Psoas muscle (tissue), 8 donors: Measurements from ENCODE around the gene CIT. TPM values are rescaled to one million over a fixed set of nuclear protein-coding genes. Genes with fewer than 3 reads are reported as not detected.

Experiments
- ATAC-seq, 4 donors: fragments of 200-7000 bp; cut with Tn5 transposase; one replicate each; pipeline ENCODE4 v1.9.1; 2020; ENCODE audit warnings: moderate library complexity in 3 of 4, mild to moderate bottlenecking in 2 of 4
- DNase-seq, 2 donors: peaks; one replicate each; pipeline ENCODE4 v3.0.0-alpha.2; 2020
- H3K27ac ChIP-seq: fragments of 200-600 bp; one replicate; pipeline ENCODE4 v1.8.0; 2022
- H3K27me3 ChIP-seq, 3 donors: fragments of 200-600 bp in 1 of 3; one replicate each; pipeline versions ENCODE4 v1.6.1 to v1.8.0; 2013 to 2022; ENCODE audit warnings: low read length in 2 of 3, mild to moderate bottlenecking in 2 of 3, moderate library complexity in 1 of 3; ENCODE audit not compliant: insufficient read depth in 3 of 3
- H3K36me3 ChIP-seq, 2 donors: fragments of 200-600 bp in 1 of 2; one replicate each; pipeline versions ENCODE4 v1.6.1 to v1.8.0; 2013 to 2022; ENCODE audit warnings: low read depth in 1 of 2, mild to moderate bottlenecking in 1 of 2, moderate library complexity in 1 of 2; ENCODE audit not compliant: insufficient read depth in 1 of 2
- H3K4me1 ChIP-seq: fragments of 200-600 bp; one replicate; pipeline ENCODE4 v1.8.0; 2022
- H3K4me3 ChIP-seq: fragments of 200-600 bp; one replicate; pipeline ENCODE4 v1.8.0; 2022; ENCODE audit warnings: mild to moderate bottlenecking
- H3K9me3 ChIP-seq: fragments of 200-600 bp; one replicate; pipeline ENCODE4 v1.8.0; 2022
- CTCF ChIP-seq: fragments of 200-600 bp; IDR thresholded peaks from one replicate; pipeline ENCODE4 v1.8.0; 2022; ENCODE audit warnings: antibody characterized with exemption
- WGBS, 3 donors: extraction: QIAGEN DNeasy Blood & Tissue Kit; methylation state at CpG; one replicate each; pipeline versions ENCODE4 v1.1.6 to v1.1.7; 2013; 5-methylcytosine and 5-hydroxymethylcytosine counted together
- intact Hi-C, 2 donors: fragments of 100-400 bp; cut with DNase I; formaldehyde crosslinking; loops; one replicate each; pipeline versions ENCODE4 v1.11.0 to v1.14.2; 2022
- polyA plus RNA-seq, 3 donors: library from polyadenylated mRNA; stranded (reverse); fragments of 200-250 nt; gene quantifications; one replicate each; pipeline ENCODE4 v1.2.3, GENCODE V29; 2013
- total RNA-seq, 4 donors: library from RNA; stranded (reverse); fragmentation: NEBNext Ultra II Directional in 2 of 4; extraction: Animal tissue kit (Norgen Biotek cat#: 25700) in 2 of 4; gene quantifications; one replicate each; pipeline versions ENCODE4 v1.2.1 to v1.2.4, GENCODE V29; 2021 to 2023
- donor health status: healthy with polysubstance abuse.
- donor health status: DM: no; HTN: no; CAD: no; lungs with moderate emphysema.
- donor health status: Bipolar disorder and iron deficiency.
- donor health status: healthy.
- donor health status: DM: yes; HTN: yes; CAD: no.
- donor health status: DM: no; HTN: no; CAD: no.
- donor health status: DM: no; HTN: no; CAD: no.
- donor health status: DM: yes; HTN: yes; CAD: no.

CIT gene
- total and polyA plus RNA-seq, 7 donors = 0.06 to 2.4 (median 0.40) TPM

DNA sequence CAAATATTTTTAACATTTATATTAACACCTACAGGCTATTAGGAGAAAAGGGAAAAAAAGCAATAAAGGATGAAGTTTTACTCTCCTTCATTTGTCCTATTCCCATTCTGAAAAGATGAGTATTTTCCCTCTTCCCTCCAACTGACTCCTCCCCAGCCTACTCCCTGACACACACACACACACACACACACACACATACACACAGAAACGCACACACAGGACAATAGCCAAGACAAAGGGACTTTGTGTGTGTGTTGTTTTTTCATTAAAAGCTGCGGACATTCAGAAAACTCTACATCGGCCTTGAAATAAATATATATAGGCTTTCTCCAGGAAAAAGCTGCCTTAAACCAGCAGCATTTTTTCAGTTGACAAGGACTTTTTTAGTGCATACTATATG lies 134.4 kb downstream of the CIT start:
- no peaks in the 10 kb centered on the region for H3K27me3 ChIP-seq
- no peak overlapping the region for H3K27ac ChIP-seq
- H3K36me3 ChIP-seq = no peaks in the 10 kb centered on the region
- intact Hi-C loops = no loop called here
- no peak overlapping the region for H3K4me3 ChIP-seq
- no peak for DNase-seq
- H3K4me1 ChIP-seq = no peaks in the 10 kb centered on the region
- ATAC-seq = no peak
- peaks cover 22% of the 10 kb centered on the region for H3K9me3 ChIP-seq
- no peak for TF ChIP-seq CTCF
- 94 to 95% (median 95%) methylated on average over 3 of the region's 3 CpGs for WGBS, 3 donors

DNA sequence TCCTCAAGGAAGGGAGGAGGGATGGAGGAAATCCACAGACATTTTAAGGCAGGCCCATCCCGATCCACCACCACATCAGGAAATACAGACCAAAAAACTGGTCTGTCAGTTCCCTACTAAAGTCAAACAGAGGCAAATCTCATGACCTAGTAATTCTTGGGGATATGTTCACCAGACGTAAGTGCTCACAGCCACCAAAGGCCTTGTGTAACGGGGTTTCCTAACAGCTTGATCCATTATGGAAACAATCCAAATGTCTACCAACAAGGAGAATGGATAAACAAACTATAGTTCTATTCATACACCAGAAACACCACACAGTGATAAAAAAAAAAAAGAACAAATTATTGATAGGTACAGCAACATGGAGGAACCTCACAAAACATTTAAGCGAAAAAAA lies 136.3 kb downstream of the CIT start:
- TF ChIP-seq CTCF = no peak
- Histone ChIP-seq H3K4me1 (no peaks in the 10 kb centered on the region), H3K27me3 (no peaks in the 10 kb centered on the region), H3K4me3 (no peak overlapping the region), H3K36me3 (no peaks in the 10 kb centered on the region), H3K27ac (no peak overlapping the region), H3K9me3 (peaks cover 15% of the 10 kb centered on the region)
- DNase-seq (no peak), ATAC-seq (no peak)
- WGBS, 3 donors = 95 to 96% (median 96%) methylated on average over 4 of the region's 4 CpGs
- intact Hi-C loops = no loop called here

DNA sequence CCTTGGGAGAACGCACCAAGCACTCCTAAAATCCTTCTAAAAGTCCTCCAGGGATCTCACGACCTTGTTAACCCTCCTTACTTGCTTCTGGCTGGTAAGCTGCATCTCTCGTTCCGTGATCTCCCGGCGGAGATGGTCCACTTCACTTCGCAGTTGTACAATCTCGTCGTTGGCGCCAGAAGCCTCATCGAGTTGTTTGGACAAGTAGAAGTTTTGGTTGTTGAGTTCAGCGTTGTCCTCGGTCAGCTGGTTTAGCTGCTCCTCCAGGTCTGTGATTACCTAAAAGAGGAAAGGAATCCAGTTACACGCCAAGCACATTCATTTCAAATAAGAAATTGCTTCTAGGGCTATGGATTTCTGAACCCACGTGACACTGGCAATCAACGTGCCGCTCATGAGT lies 142.0 kb downstream of the CIT start:
- TF ChIP-seq CTCF = no peak
- H3K4me1 ChIP-seq = no peaks in the 10 kb centered on the region
- intact Hi-C loops = no loop called here
- no peaks in the 10 kb centered on the region for H3K36me3 ChIP-seq
- H3K27ac ChIP-seq = no peak overlapping the region
- ATAC-seq (no peak), DNase-seq (no peak)
- no peak overlapping the region for H3K4me3 ChIP-seq
- H3K9me3 ChIP-seq = no peaks in the 10 kb centered on the region
- WGBS, 3 donors = 97 to 98% (median 97%) methylated on average over 17 of the region's 17 CpGs
- no peaks in the 10 kb centered on the region for H3K27me3 ChIP-seq

GRCh38 chr12:119730381-119730780 lies 146.7 kb downstream of the CIT start:
- H3K4me3 ChIP-seq = no peak overlapping the region
- ATAC-seq (no peak), DNase-seq (no peak)
- H3K27ac ChIP-seq = no peak overlapping the region
- no peaks in the 10 kb centered on the region for H3K4me1 ChIP-seq
- WGBS, 3 donors = 89 to 92% (median 92%) methylated on average over 13 of the region's 13 CpGs
- H3K36me3 ChIP-seq = no peaks in the 10 kb centered on the region
- TF ChIP-seq CTCF = no peak
- no peaks in the 10 kb centered on the region for H3K27me3 ChIP-seq
- intact Hi-C loops = no loop called here
- no peaks in the 10 kb centered on the region for H3K9me3 ChIP-seq

DNA sequence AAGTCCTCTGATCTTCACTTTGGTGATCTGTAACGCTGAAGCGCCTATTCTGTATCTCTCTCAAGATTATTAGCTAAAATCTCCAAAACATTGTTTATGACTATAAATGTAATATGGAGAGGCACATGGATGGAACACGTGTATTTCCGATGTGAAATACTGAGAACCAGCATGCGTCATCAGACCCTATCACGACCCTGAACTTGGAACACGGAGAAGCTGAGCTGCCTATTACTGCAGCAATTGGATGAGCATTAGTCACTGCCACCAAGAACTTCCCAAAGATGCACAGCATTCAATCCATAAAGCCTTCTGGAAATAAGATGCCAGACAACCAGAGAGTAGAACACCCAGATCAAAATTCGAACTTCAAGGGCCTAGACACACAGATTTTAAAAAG lies 147.2 kb downstream of the CIT start:
- H3K27ac ChIP-seq = no peak overlapping the region
- DNase-seq (no peak), ATAC-seq (no peak)
- TF ChIP-seq CTCF = no peak
- H3K4me1 ChIP-seq = no peaks in the 10 kb centered on the region
- no peaks in the 10 kb centered on the region for H3K36me3 ChIP-seq
- no peak overlapping the region for H3K4me3 ChIP-seq
- WGBS, 3 donors = 96 to 98% (median 96%) methylated on average over 8 of the region's 8 CpGs
- H3K9me3 ChIP-seq = no peaks in the 10 kb centered on the region
- intact Hi-C loops = no loop called here
- no peaks in the 10 kb centered on the region for H3K27me3 ChIP-seq
